Uterus (tissue), 2 donors: ENCODE results near the gene TGM2.

ENCODE experiments used
- POLR2A ChIP-seq, 2 donors: fragments of 450-650 bp; IDR thresholded peaks; one replicate each; pipeline ENCODE4 v1.6.1; 2016; ENCODE audit warnings: antibody characterized with exemption in 2 of 2, mild to moderate bottlenecking in 1 of 2, moderate library complexity in 1 of 2
- TF ChIP-seq, protein P1 (sequence below), 4 experiments: fragments of 200-600 bp in 2 of 4; fragments of 450-650 bp in 2 of 4; sonication (generic) in 2 of 4; IDR thresholded peaks; one replicate each; pipeline ENCODE4 v1.5.1; 2016 to 2019; ENCODE audit warnings: antibody characterized with exemption in 4 of 4, mild to moderate bottlenecking in 2 of 4, moderate library complexity in 1 of 4

DNA sequence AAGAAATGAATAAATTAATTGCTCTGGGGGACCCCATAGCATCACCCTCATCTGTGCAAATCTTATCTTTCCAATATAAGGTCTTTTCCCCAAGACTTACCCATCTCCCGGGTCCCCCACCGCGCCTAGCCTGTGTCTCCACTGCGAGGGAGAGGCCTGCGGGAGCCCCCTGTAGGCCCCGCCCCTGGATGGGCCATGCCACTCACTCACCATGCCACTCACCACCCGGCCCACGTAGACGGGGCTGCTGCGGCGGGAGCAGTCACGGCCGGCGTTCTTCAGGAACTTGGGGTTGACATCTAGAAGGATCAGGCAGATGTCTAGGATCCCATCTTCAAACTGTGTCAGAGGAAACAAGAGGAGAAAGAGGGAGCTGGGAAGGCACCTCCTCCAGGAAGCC, 17.3 kb downstream of the TGM2 start:
- no peak for TF ChIP-seq POLR2A (IDR thresholded peaks at IDR 0.05)
- TF ChIP-seq, protein P1, sequence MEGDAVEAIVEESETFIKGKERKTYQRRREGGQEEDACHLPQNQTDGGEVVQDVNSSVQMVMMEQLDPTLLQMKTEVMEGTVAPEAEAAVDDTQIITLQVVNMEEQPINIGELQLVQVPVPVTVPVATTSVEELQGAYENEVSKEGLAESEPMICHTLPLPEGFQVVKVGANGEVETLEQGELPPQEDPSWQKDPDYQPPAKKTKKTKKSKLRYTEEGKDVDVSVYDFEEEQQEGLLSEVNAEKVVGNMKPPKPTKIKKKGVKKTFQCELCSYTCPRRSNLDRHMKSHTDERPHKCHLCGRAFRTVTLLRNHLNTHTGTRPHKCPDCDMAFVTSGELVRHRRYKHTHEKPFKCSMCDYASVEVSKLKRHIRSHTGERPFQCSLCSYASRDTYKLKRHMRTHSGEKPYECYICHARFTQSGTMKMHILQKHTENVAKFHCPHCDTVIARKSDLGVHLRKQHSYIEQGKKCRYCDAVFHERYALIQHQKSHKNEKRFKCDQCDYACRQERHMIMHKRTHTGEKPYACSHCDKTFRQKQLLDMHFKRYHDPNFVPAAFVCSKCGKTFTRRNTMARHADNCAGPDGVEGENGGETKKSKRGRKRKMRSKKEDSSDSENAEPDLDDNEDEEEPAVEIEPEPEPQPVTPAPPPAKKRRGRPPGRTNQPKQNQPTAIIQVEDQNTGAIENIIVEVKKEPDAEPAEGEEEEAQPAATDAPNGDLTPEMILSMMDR (IDR thresholded peaks at IDR 0.05), result no peak
